AG09319 (cell line): ENCODE results near the gene OTP.
"Not testable (repeated sequence)": the region's sequence is repeated elsewhere in the genome, so short reads cannot be mapped to it uniquely, and the experiment has no call there.

ENCODE experiments used
- DNase-seq: peaks from one replicate; pipeline ENCODE4 v3.0.0-alpha.2; 2010; ENCODE audit warnings: low read depth; ENCODE audit errors: extremely low read depth
- TF ChIP-seq, protein P1 (sequence below): IDR thresholded peaks from 2 replicates; pipeline ENCODE4 v1.5.1; 2011; ENCODE audit warnings: low read depth, mild to moderate bottlenecking, inconsistent platforms, low read length, moderate library complexity

Gene OTP

GRCh38 chr5:77588175-77588574, 50.3 kb downstream of the OTP start:
- TF ChIP-seq, protein P1, sequence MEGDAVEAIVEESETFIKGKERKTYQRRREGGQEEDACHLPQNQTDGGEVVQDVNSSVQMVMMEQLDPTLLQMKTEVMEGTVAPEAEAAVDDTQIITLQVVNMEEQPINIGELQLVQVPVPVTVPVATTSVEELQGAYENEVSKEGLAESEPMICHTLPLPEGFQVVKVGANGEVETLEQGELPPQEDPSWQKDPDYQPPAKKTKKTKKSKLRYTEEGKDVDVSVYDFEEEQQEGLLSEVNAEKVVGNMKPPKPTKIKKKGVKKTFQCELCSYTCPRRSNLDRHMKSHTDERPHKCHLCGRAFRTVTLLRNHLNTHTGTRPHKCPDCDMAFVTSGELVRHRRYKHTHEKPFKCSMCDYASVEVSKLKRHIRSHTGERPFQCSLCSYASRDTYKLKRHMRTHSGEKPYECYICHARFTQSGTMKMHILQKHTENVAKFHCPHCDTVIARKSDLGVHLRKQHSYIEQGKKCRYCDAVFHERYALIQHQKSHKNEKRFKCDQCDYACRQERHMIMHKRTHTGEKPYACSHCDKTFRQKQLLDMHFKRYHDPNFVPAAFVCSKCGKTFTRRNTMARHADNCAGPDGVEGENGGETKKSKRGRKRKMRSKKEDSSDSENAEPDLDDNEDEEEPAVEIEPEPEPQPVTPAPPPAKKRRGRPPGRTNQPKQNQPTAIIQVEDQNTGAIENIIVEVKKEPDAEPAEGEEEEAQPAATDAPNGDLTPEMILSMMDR, result no peak

DNA sequence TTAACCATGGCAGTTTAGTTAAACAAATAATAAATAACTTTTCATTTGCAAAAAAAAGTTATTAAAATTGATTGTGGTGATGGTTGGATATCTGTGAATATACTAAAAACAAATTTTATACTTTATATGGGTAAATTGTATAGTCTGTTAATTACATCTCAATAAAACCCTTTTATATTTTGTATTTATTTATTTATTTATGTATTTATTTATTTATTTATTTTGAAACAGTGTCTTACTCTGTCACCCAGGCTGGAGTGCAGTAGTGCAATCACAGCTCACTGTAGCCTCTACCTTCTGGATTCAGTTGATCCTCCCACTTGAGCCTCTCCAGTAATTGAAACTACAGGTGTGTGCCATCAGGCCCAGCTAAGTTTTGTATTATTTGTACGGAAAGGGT, 52.4 kb downstream of the OTP start:
- DNase-seq, result no peak
- TF ChIP-seq, protein P1, result no peak

More at GRCh38 chr5:77588175-77588574, 50.3 kb downstream of the OTP start:
- no peak for DNase-seq

- DNase-seq, result not testable (repeated sequence)
Measured at GRCh38 chr5:77582143-77582542, 56.4 kb downstream of the OTP start.
